ENCODE results near the gene CTNNA1. TPM values are rescaled to one million over a fixed set of nuclear protein-coding genes. Genes with fewer than 3 reads are reported as not detected.

CTNNA1 gene
- total RNA-seq, 4 donors from 2014 or later, result 223 to 304 (median 263) TPM

DNA sequence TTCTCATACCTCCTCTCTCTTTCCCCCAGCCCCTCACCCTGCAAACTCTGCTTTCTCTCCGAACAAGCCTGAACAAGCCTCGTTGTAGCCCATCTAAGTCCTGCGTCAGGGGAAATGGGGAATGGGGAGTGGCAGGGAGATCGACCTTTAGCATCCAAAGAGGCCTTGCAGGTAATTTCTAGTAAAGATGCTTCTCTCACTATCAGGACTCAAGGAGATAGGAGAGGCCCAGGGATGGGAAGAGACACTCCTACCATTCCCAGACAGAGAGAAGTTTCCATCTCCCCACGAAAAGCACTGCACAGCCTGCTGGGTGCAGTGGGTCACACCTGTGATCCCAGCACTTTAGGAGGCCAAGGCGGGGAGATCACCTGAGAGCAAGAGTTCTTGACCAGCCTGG lies 44.4 kb upstream of the CTNNA1 start:
- H3K4me3 ChIP-seq (ENCODE audit: low read depth, poor library complexity, severe bottlenecking), result no peak overlapping the region
- no peak for DNase-seq (ENCODE audit: low spot score in 2 of 2)
- no peak for TF ChIP-seq POLR2A (IDR thresholded peaks at IDR 0.05)
- TF ChIP-seq, protein P1, sequence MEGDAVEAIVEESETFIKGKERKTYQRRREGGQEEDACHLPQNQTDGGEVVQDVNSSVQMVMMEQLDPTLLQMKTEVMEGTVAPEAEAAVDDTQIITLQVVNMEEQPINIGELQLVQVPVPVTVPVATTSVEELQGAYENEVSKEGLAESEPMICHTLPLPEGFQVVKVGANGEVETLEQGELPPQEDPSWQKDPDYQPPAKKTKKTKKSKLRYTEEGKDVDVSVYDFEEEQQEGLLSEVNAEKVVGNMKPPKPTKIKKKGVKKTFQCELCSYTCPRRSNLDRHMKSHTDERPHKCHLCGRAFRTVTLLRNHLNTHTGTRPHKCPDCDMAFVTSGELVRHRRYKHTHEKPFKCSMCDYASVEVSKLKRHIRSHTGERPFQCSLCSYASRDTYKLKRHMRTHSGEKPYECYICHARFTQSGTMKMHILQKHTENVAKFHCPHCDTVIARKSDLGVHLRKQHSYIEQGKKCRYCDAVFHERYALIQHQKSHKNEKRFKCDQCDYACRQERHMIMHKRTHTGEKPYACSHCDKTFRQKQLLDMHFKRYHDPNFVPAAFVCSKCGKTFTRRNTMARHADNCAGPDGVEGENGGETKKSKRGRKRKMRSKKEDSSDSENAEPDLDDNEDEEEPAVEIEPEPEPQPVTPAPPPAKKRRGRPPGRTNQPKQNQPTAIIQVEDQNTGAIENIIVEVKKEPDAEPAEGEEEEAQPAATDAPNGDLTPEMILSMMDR (IDR thresholded peaks at IDR 0.05), result no peak
- WGBS, 2 donors, result 78 to 85% methylated on average over 6 of the region's 6 CpGs
- intact Hi-C loops (cut with DNase I; ENCODE audit: low total_unique reads), result no loop called here

DNA sequence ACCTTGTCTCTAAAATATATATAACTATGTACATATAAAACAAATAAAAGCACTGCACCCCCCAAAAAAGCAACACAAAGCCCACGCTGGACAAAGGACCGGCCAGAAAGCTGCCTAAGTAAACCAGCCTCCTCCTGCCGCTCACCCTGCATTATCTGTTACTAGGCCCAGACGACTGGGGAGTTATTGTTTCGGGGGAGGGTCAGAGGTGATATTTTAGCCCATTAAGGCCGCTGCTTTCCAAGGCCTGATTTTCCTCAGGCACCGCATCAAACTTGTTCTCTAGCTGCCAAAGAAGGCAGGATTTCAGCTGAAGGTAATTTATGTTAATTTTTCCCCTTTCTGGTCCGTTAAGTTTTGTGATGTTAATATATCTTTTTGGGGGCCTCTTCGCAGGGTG lies 44.0 kb upstream of the CTNNA1 start:
- intact Hi-C loops (cut with DNase I; ENCODE audit: low total_unique reads), result no loop called here
- TF ChIP-seq, protein P1 (IDR thresholded peaks at IDR 0.05), result no peak
- no peak for TF ChIP-seq POLR2A (IDR thresholded peaks at IDR 0.05)
- no peak for DNase-seq (ENCODE audit: low spot score in 2 of 2)
- H3K4me3 ChIP-seq (ENCODE audit: low read depth, poor library complexity, severe bottlenecking), result no peak overlapping the region
- WGBS, 2 donors, result 87 to 90% methylated on average over 9 of the region's 9 CpGs

DNA sequence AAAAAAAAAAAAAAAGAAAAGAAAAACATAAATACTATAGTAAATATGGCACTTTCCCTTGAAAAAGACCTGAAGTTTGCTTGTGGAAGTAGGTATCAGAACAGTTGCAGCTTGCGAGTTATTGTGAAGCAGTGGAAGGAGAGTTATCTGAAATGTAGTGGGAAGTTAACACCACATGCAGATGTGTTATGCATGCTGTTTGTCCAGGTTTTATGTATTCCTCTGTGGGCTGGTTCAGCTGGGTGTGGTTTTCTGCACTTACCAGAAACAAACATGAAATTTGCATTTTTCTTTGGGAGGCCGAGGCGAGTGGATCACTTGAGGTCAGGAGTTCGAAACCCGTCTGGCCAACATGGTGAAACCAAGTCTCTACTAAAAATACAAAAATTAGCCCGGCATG lies 42.1 kb upstream of the CTNNA1 start:
- TF ChIP-seq POLR2A (IDR thresholded peaks at IDR 0.05), result no peak
- TF ChIP-seq, protein P1 (IDR thresholded peaks at IDR 0.05), result no peak
- intact Hi-C loops (cut with DNase I; ENCODE audit: low total_unique reads), result no loop called here
- H3K4me3 ChIP-seq (ENCODE audit: low read depth, poor library complexity, severe bottlenecking), result no peak overlapping the region
- WGBS, 2 donors, result 82 to 86% methylated on average over 6 of the region's 6 CpGs
- DNase-seq (ENCODE audit: low spot score in 2 of 2), result no peak

DNA sequence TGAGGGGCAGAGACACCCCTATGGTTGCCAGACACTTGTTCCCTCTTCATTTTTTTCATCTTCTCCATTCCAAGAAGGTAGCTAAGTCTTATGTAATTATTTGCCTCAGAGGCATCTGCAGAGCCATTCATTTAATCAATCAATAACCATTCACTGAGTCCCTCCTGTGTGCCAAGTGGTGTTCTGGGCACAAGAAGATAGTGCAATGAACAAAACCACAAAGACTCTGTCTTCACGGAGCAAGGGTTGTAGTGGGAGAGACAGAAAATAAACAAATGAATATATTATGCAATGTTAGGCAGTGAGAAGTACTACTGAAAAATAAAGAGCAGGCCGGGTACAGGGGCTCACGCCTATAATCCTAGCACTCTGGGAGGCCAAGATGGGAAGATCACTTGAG lies 41.4 kb upstream of the CTNNA1 start:
- intact Hi-C loops (cut with DNase I; ENCODE audit: low total_unique reads), result no loop called here
- H3K4me3 ChIP-seq (ENCODE audit: low read depth, poor library complexity, severe bottlenecking), result no peak overlapping the region
- no peak for DNase-seq (ENCODE audit: low spot score in 2 of 2)
- 66 to 72% methylated on average over 3 of the region's 3 CpGs for WGBS, 2 donors
- TF ChIP-seq POLR2A (IDR thresholded peaks at IDR 0.05), result no peak
- TF ChIP-seq, protein P1 (IDR thresholded peaks at IDR 0.05), result no peak

DNA sequence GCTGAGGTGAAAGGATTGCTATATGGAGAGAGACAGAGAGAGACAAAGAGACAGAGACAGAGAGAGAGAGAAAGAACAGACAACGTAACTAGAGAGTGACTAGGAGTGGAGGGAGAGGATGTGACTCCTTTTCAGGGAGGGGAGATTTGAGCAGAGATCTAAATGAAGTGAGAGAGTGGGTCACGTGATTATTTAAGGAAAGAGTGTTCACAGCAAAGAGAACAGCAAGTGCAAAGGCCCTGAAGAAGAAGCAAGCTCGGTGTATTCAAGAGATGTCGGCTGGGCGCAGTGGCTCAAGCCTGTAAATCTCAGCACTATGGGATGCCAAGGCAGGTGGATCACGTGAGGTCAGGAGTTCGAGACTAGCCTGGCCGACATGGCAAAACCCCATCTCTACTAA lies 40.9 kb upstream of the CTNNA1 start:
- 91 to 92% methylated on average over 8 of the region's 8 CpGs for WGBS, 2 donors
- no peak for DNase-seq (ENCODE audit: low spot score in 2 of 2)
- H3K4me3 ChIP-seq (ENCODE audit: low read depth, poor library complexity, severe bottlenecking), result no peak overlapping the region
- intact Hi-C loops (cut with DNase I; ENCODE audit: low total_unique reads), result no loop called here
- TF ChIP-seq, protein P1 (IDR thresholded peaks at IDR 0.05), result no peak
- TF ChIP-seq POLR2A (IDR thresholded peaks at IDR 0.05), result no peak

DNA sequence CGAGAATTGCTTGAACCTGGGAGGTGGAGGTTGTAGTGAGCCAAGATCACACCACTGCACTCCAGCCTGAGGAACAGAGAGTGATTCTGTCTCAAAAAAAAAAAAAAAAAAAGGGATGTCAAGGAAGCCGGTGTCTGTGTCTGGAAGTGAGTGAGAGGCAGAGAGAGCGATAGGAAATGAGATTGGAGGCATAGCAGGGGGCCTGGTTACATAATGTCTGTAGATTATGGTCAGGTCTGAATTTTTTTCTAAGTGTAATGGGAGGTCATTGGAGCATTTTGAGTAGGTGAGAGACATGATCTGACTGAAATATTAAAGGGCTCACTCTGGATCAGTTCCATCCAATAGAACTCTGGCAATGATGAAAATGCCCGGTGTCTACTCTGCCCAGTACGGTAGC lies 40.4 kb upstream of the CTNNA1 start:
- TF ChIP-seq, protein P1 (IDR thresholded peaks at IDR 0.05), result no peak
- no peak for TF ChIP-seq POLR2A (IDR thresholded peaks at IDR 0.05)
- 88 to 92% methylated on average over 5 of the region's 5 CpGs for WGBS, 2 donors
- no peak overlapping the region for H3K4me3 ChIP-seq (ENCODE audit: low read depth, poor library complexity, severe bottlenecking)

More for the DNA sequence above, 40.4 kb upstream of the CTNNA1 start:
- no peak for DNase-seq (ENCODE audit: low spot score in 2 of 2)
- intact Hi-C loops (cut with DNase I; ENCODE audit: low total_unique reads), result no loop called here

Data from lower leg skin (tissue), 4 donors.